SK-N-SH (cell line): Measurements from ENCODE around the gene MAEA.

ENCODE experiments used
- CHD2 ChIP-seq: fragments of 150-350 bp; IDR thresholded peaks from 2 replicates; pipeline ENCODE4 v1.6.1; 2018; ENCODE audit warnings: low read length; ENCODE audit not compliant: partially characterized antibody
- CTCF ChIP-seq: fragments of 200-600 bp; sonication (generic); IDR thresholded peaks from 2 replicates; pipeline ENCODE4 v1.6.1; 2017; ENCODE audit warnings: antibody characterized with exemption, mild to moderate bottlenecking, moderate library complexity
- ELF1 ChIP-seq: IDR thresholded peaks from 2 replicates; pipeline ENCODE4 v1.4.0; 2012
- EP300 ChIP-seq, 2 experiments: IDR thresholded peaks; 2 replicates each; pipeline versions ENCODE4 v1.4.0 to v1.6.1; 2012; ENCODE audit warnings: borderline replicate concordance in 1 of 2, low read depth in 1 of 2, low read length in 1 of 2
- POLR2AphosphoS5 ChIP-seq: IDR thresholded peaks from 2 replicates; pipeline ENCODE4 v1.6.1; 2012; ENCODE audit warnings: low read depth, low read length
- RAD21 ChIP-seq: IDR thresholded peaks from 2 replicates; pipeline ENCODE4 v1.6.1; 2012; ENCODE audit warnings: mild to moderate bottlenecking, low read length
- RCOR1 ChIP-seq: fragments of 150-350 bp; IDR thresholded peaks from 2 replicates; pipeline ENCODE4 v1.6.1; 2017; ENCODE audit warnings: antibody characterized with exemption, low read length
- REST ChIP-seq: IDR thresholded peaks from 2 replicates; pipeline ENCODE4 v1.6.1; 2012; ENCODE audit warnings: mild to moderate bottlenecking, low read depth, low read length, moderate library complexity
- TAF1 ChIP-seq: IDR thresholded peaks from 2 replicates; pipeline ENCODE4 v1.6.1; 2012; ENCODE audit warnings: low read depth, mild to moderate bottlenecking, low read length, moderate library complexity, borderline replicate concordance
- TEAD4 ChIP-seq: IDR thresholded peaks from 2 replicates; pipeline ENCODE4 v1.4.0; 2012; ENCODE audit warnings: mild to moderate bottlenecking, borderline replicate concordance; ENCODE audit not compliant: insufficient read depth

GRCh38 chr4:1377606-1378261 is 88.0 kb downstream of the MAEA start:
- TF ChIP-seq CTCF = no peak
- TF ChIP-seq RAD21 = no peak
- TF ChIP-seq TEAD4 = no peak
- TF ChIP-seq POLR2AphosphoS5 = no peak
- no peak for TF ChIP-seq RCOR1
- TF ChIP-seq TAF1 = no peak
- no peak for TF ChIP-seq CHD2
- no peak for TF ChIP-seq EP300 (IDR thresholded peaks at IDR 0.05; ENCODE audit: borderline replicate concordance in 1 of 2, low read depth in 1 of 2, low read length in 1 of 2)
- no peak for TF ChIP-seq ELF1
- no peak for TF ChIP-seq REST
